ENCODE data around the gene LIPC.

LIPC gene

DNA sequence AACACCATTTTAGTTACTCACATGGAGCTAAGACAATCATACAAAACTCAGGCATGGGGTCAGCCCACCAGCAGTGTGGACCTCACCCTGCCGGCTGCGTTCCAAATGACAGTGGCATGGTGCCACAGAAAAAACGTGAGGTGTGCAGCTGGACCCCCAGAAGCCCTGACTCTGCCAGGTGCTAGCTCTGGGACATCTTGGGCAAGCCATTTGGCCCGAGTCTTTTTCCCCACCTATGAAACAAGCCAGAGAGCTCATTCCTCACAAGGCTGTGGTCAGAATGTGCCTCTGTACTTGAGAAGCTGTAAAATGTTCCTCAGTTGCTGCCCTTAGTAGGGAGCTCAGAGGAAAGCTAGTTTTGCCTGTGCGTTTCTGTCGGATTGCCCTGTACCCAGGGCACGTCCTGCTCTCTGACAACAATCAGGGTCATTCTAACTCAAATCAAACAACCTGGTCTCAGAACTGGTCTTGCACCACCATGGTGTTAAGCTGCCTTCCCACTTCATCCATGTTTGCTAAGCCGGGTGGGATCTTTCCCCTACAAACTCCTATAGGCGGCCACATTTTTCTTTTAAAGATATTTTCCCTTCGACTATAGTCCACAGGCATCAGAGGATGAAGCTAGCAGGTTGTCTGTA lies 44.9 kb downstream of the LIPC start:
- no peak for DNase-seq

DNA sequence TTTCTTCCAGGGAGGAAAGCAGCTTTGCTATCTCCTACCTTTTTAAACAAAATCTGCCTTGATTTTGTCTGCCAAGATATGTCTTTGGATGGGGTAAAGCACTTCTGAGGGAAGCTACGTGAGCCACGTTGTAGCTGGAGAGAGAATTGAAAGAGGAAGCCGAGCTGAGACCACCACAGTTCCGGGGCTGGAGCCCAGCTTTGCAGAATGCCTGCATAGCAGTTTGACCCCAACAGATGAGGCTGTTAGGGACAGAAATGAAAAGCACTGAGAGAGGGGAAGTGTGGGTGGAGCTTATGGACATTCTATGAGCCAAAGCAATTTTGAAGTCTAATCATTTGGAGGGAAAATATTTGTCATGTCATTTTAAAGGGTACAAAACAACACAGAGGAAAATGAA lies 45.4 kb downstream of the LIPC start:
- no peak for DNase-seq

DNA sequence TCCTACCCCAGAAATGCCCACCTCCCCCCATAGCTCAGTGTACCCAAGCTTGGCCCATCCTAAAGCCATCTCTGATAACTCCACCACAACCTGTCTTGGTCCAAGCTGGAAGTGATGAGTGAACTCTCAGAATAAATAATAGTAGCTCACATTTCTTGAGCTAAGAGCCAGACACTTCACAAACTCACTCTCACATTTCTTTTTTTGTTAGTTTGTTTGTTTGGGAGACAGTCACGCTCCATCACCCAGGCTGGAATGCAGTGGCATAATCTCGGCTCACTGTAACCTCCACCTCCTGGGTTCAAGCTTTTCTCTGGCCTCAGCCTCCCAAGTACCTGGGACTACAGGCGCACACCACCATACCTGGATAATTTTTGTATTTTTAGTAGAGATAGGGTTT lies 46.2 kb downstream of the LIPC start:
- DNase-seq, result no peak

DNA sequence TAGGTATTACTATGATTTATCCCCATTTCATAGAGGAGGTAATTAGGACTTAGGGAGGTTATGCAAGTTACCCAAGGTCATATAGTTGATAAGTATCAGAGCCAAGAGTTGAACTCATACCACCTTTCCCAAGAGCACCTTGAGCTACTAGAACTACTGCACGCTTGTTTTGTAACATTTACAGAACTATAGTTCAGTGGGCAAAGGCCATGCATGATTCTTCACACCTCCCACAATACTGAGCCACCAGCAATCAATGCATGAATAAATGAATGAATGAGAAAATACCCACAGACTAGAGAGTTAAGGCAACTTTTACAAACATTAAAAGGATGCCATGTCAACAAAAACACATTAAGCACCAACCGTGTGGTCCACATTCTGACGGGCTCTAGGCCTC lies 46.8 kb downstream of the LIPC start:
- no peak for DNase-seq

DNA sequence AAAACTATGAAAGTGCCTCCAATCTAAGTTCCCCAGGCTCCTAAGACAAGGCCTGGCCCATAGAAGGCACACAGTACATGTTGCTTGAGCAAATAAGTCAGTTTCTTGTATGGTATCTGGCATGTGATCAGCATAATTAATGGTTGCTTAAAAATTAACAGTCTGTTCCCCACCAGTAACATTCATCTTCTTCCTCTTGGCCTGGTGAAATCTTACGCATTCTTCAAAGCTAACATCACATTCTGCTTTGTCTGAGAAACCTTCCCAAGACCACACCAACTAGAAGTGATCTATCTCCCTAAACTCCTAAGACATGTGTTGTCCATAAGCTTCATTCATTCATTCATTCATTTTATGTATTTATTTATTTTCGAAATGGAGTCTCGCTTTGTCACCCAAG lies 48.1 kb downstream of the LIPC start:
- DNase-seq, result no peak

DNA sequence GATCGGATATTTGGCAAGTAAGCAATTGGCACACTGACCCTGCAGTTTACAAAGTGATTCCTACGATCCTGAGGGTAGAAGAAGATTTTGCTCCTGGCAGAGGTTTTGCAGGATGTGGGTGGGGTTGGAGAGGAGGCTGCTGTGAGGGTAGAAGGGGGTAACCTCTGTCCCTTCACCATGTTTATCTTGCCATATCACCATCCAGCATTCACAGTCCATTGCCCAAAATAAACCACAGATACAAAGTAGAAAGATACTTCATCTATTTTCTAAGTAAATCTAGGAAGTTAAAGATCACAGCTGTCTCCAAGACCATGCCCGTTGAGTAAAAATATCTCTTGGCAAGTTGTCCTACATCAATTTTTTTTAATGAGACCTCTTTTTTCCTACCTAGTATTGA lies 51.6 kb downstream of the LIPC start:
- DNase-seq, result no peak

DNA sequence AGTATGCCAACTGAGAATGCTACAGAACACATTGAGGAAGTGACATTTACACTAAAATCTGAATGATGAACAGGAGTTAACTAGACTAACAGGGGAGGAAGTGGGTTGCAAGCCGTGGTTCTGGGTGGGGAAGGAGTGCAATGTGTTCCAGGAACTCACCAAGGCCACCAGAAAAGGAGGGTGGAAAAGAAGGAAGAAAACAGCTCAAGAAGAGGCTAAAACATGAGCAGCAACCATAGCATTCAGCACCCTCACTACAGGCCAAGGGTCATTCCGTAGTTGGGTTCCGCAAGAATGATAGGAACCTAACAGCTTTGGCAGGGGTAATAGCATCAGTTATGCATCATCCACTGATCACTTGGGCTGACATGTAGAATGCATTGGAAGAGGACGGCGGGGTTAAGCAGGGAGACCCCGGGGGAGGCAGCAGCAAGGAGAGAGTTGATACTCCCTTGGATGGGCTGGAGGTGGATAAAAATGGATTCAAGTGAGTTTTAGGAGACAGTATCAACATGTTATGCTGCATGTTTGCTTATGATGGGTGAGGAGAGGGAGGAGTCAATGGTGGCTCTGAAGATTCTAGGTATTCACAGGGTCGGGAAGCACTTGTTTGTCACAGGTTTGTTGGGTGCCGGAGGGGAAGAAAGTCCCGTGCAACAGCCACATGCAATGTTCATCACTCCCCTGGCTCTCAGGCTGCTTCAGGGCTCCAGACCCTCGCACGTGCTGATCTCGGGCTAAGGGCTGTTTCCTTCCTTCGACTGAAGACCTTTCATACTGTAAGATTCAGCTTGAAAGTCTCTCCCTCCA lies 53.2 kb downstream of the LIPC start:
- DNase-seq, result peak in 1 of 5 donors; percentile 89

DNA sequence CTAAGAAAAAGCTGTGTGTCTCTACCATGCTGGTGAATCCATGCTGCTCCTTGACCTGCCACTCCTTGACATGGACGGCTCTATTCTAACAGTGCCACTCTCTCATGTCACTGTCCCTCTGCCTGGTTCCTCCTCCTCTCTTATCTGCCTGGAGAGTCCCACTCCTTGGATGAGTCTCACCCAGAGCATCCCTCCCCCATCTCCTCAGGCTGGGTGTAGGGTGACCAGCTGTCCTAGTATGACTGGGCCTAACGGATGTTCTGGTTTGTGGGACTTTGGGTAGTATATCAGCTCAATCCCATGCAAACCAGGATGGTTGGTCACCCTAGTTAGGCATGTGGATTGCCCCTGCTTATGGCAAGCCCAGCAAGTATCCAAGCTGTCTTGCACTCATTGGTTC lies 54.3 kb downstream of the LIPC start:
- peak in 1 of 5 donors; percentile 59 for DNase-seq

DNA sequence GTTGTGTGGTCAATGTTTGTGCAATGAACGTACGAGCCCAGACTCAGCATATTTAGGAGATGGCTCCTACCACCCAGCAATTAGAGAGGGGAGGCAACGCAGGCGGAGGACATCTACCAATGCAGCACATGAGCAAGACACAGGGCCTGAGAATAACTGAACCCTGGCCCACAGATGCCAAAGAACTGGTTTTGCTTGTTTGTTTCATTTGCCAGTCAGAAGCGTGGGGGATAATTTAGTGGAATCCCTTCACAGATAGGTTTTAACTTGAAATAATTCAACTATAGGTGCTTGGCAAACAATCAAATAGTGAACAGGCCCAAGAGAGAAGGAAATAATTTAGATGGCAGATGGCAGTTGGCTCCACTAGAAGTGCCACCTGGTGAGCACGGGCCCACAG lies 54.8 kb downstream of the LIPC start:
- no peak for DNase-seq

DNA sequence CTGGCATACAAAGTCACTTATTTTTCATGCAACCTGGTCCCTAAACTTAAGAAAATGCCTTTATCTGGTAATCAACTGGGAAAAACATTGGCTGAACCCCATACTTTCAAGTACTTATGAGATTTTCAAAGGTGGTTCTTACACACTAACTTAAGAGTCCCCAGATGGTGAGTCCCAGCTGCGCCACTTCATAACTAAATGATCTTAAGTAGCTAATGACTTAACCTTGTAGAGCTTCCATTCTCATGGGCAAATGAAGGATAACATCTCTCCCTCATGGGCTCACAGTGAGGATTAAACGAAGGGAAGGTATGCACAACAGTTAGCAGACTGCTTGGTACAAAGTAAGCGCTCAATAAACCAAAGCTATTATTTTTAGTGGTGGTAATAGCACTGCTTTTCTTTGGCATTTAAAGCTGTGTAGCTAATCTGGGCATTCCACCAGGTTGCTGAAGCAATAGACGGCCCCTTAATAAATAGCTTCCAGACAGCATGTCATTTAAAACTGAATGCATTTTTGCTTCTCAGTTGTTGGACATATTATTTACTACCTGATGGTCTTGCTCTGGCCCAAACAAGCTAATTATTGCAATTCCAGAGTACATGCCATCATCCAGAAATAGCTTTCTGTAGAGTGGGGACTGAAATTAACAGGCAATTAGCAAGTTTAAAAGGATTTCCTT lies 55.4 kb downstream of the LIPC start:
- DNase-seq, result no peak

DNA sequence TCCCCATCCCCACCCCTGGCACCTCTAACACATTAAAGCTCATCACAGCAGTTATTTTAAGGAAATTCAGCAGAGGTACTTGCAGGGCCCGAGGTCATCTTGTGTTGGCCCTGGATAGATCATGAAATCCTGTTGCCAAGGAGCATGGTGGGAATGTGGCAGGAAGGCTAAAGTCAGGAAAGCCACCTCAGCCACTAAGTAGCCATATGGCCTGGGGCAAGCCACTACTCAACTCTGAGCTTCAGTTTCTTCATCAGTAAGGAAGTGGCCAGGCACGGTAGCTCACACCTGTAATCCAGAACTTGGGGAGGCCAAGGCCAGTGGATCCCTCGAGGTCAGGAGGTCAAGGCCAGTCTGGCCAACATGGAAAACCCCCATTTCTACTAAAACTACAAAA lies 55.9 kb downstream of the LIPC start:
- DNase-seq, result no peak

DNA sequence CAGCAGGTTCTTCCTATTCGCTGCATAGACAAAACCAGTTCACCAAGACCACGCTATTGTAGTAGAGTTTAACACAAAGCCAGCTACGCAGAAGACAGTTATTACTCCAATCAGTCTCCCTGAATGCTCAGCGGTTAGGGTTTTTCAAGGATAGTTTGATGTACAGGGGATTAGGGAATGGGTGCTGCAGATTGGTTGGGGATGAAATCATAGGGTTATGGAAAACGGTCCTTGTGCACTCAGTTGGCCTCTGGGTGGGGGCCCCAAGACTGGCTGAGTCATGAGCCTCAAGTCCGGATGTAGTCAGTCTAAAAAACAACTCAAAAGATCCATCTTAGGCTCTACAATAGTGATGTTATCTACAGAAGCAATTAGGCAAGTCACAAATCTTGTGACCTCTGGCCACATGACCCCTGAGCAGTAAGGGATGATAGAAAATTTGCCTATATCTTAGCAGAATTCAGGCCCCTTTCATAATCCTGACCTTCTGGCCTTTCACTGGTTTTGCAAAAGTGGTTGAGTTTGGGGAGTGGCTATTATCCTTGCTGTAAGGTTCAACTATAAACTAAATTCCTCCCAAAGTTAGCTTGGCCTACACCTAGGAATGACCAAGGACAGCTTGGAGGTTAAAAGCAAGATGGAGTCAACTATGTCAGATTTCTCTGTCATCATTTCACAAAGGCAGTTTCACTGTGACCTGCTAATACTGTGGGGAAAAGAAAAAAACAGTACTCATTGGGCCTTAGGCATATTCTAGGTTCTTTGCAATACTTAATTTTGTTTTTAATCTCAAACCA lies 57.7 kb downstream of the LIPC start:
- peak in 1 of 5 donors; percentile 27 for DNase-seq

DNA sequence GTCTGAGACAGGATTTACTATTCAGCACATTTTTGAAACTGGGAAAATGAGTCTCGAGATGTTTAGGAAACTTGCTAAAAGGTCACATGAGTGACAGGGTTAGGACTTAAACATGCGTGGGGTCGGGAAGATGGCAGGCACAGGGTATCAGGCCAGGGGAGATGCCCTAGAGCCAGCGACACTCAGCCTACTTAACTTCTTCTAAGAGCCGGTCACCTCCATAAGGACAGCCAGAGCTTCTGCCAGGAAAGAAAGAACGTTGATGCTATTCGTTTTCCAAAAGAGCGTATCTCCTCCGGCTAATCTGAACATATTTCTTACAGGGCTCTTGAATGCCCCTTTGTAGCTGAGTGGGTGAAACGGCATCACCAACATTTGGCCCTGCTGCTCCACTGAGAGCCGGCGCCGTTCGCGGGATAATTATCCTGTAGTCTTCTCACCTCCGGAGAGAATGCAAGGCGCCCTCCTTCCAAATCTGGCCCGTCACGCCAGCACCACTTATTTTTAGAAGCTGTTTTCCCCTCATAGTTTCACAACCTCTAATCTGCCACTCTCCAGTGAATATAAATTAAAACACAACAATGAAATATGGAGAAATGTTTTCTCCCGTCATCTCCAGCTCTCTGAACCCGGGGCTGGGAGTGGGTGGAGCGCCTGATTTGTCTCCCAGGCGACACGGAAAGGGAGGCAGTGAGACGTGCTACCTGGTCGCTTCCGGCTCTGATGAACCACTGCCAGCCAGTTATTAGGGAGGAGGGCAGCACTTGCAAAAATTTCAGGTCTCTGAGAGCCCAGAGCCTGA lies 58.5 kb downstream of the LIPC start:
- DNase-seq, result no peak

DNA sequence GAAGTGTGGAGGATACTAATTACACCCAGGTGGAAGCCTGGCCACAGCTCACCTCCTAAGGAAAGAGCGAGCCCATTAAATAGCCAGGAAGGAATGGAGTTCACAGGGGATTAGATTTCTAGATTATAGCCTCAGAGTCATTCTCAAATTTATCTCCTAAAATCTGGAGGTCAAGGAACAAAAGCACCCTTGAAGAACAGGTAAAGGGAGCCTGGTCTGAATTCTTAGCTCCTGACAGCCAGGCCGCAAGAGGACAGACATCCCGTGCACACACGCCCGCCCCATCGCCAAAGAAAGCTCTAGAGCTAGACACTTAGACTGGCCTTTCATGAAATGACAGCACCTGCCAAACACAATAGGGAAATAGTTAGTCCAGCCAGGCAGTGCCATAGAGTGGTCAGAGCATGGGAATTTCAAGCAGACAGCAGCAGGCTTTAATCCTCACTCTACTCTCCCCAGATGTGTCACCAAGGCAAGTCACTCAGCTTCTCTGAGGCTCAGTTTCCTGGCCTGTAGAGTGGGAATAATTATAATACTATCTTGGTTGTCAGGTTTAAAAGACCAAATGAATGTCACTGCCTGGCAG lies 59.2 kb downstream of the LIPC start:
- no peak for DNase-seq

DNA sequence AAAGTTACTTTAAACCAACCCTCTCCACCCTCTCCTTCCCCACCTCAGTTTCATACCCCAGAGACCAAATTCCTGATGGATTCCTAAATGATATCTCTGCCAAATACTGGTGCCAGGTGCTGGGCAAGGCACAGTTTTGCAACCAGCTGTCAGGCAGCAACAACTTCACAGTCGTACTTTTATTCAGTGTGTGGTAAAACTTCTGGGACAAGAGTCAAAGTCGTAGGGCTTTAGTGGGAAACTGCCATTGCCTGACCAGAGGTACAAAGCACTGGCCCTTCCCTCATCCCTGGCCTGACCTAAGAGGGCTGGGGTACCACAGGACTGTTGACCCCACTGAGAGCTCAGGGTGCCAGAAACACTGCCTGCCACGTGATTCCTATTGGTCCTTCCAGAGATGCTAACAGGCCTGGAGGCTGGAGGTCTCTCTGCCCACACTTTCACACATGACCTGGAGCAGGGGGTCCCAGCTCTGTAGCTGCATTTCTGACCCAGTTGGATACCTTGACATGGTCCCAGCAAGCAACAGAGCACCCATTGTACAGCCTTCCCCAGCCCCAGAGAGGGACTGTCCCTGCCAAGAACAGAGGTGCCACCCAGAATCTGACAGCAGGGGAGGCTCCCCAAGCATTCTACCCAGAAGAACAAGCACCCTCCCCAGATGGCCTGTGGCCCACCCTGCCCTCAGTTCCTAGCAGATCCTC lies 59.9 kb downstream of the LIPC start:
- DNase-seq, result no peak

DNA sequence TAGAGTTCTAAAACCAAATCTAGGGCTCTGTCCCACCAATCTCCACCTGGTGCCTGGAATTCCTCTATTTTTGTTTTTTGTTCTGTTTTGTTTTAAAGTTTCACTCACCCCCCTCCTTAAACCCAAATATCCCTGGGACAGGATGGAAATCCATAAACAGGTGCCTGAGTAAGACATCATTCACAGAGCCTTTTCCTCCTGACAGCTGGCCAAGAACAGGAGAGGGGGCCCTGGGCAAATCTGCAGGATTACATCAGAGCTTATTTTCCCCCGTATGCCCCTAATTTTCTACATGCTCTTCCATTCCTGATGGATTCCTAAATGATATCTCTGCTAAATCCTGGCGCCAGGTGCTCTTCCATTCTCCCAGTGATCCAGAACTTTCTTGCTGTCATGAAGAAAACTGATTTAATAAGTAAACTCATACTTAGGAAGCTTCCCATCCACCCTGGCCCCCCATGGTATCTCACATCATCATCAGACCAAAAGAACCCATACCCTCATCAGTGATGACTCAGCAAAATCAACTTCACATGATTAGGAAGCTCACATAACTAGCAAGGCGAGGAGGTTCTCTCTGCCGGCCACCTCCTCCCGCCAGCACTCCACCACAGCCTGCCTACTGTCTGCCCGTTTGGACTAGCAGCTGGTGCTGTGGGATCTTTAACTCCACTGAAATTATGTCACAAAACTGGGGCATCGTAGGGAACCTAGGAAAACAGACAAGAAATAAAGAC lies 61.0 kb downstream of the LIPC start:
- no peak for DNase-seq

DNA sequence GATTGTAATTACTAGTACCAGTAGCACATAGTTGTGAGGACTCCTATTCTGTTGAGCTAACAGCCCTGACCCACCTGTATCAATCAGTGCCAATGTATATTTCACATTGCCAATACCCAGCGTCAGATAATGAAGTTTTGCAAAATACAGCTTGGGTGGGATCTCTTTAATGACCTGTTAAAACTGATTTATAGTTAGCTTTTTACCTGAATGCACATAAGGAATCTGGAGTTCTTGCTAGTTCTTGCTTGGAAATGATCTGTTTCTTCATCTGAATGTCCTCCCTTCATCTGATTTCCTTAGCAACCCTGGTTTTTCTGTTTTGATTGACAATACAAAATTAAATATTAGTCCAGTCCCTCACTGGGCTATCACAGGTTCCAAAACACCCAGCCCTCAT lies 62.8 kb downstream of the LIPC start:
- DNase-seq, result no peak

DNA sequence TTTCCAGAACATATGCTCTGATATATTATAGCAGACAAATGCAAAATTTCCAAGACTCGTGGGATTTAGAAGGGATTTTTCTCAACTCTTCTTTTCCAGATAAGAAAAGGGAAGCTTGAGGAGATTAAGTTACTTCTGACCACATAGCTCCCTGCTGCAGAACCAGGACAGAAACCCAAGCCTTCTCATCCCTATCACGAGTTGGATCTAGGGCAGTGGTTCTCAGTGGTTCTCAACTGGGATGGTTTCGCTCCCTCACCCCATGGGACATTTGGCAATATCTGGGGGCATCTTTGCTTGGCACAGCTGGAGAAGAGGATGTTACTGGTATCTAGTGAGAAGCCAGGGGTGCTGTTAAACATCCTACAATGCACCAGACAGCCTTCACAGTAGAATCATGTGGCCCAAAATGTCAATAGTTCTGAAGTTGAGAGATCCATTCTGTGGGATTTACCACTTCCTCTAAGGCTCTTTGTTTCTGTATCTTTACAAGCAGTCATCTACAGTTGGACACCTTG lies 64.2 kb downstream of the LIPC start:
- no peak for DNase-seq

DNA sequence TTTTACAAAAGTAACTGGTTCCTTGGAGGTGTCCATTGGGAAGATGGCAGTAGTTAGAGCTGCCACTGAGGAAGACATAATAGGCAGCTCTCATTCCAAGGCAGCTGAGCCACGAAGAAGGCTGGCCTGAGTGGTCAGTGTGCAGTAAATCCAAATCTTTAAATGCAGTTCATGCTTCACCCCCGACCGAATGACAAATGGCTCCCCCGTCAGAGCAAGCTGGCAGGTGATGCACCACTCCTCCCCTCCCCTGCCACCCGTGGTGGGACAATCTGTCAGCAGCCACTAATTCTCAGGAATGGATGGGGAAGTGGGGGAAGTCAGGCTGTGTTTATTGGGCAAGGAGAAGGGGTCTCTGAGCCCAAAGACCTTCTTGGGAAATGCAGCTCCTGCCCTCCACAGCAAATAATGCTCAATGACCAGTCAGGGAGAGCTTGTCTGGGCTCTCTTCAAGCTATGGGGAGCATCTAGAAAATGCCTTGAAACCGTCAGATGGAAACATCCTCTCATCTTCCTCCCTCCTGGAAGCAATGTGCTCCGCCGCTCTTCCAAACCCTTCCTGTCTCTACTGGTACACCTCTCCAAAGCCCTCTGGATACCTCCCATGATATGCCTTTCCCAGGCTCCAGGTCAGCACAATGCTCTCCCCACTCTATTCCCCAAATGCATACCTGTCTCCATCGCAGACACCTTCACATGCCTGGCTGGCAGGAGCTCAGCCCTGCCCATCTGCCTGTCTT lies 65.4 kb downstream of the LIPC start:
- no peak for DNase-seq

Measured in T-helper 1 cell (primary cell).